LHCN-M2 (cell line): ENCODE results near the gene TMEM154. TPM values are rescaled to one million over a fixed set of nuclear protein-coding genes. Genes with fewer than 3 reads are reported as not detected.
"Not testable (repeated sequence)": the region's sequence is repeated elsewhere in the genome, so short reads cannot be mapped to it uniquely, and the experiment has no call there.

ENCODE experiments used
- DNase-seq: peaks from one replicate; pipeline ENCODE4 v3.0.0-alpha.2; 2012; ENCODE audit warnings: low read depth
- total RNA-seq: library from RNA; depleted of rRNA; stranded (reverse); fragments of >200 nt; gene quantifications from 2 replicates; pipeline ENCODE4 v1.2.3, GENCODE V29; 2014

TMEM154 gene
- total RNA-seq, 1 experiment from 2014 or later: 0.52 TPM

- DNase-seq: no peak
Measured at GRCh38 chr4:152667781-152668180, 12.0 kb downstream of the TMEM154 start.

DNA sequence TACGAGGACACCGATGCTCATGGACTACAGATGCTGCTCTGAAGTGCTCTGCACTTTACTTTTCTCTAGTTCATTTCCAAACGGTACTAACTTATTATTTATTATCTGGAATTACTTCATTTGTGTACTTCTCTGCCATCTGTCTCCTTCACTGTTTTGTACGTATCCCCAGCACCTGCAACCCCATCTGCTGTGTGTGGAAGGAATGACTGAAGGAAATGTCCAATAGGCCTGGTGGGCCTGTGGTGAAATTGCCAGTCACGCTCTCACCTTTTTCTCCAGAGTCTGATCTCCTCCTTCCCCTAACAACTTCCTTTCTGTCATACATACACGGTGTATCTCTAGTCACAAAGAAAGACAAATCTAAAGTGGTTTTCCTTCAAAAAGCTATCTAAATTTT lies 12.9 kb downstream of the TMEM154 start:
- DNase-seq: no peak

- DNase-seq: no peak
Measured at GRCh38 chr4:152665691-152666395, 14.0 kb downstream of the TMEM154 start.

- not testable (repeated sequence) for DNase-seq
Measured at GRCh38 chr4:152664067-152664378, 15.8 kb downstream of the TMEM154 start.

GRCh38 chr4:152663203-152664066 lies 16.4 kb downstream of the TMEM154 start:
- DNase-seq: no peak

- no peak for DNase-seq
Measured at GRCh38 chr4:152661649-152662048, 18.1 kb downstream of the TMEM154 start.

DNA sequence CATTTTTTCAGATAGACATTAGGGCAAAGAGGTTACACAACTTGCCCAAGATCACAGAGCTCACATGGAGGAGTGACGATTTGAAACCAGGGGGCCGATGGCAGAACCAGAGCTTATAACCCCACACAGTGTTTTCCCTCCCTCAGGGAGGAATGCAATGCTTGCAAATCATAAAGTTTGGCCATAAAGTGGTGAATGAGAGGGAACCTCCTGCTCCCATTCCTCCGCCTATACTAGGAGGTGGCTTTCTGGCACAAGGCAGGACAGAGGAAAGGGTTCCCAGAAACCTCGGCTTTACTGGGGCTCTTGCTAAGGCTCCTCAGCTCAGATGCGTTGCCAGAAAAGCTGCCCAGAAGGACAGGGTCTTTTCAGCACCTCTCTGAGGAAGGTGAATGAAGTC lies 19.3 kb downstream of the TMEM154 start:
- DNase-seq: no peak

- DNase-seq: no peak
Measured at GRCh38 chr4:152659806-152660205, 20.0 kb downstream of the TMEM154 start.

- no peak for DNase-seq
Measured at GRCh38 chr4:152657657-152658056, 22.1 kb downstream of the TMEM154 start.

DNA sequence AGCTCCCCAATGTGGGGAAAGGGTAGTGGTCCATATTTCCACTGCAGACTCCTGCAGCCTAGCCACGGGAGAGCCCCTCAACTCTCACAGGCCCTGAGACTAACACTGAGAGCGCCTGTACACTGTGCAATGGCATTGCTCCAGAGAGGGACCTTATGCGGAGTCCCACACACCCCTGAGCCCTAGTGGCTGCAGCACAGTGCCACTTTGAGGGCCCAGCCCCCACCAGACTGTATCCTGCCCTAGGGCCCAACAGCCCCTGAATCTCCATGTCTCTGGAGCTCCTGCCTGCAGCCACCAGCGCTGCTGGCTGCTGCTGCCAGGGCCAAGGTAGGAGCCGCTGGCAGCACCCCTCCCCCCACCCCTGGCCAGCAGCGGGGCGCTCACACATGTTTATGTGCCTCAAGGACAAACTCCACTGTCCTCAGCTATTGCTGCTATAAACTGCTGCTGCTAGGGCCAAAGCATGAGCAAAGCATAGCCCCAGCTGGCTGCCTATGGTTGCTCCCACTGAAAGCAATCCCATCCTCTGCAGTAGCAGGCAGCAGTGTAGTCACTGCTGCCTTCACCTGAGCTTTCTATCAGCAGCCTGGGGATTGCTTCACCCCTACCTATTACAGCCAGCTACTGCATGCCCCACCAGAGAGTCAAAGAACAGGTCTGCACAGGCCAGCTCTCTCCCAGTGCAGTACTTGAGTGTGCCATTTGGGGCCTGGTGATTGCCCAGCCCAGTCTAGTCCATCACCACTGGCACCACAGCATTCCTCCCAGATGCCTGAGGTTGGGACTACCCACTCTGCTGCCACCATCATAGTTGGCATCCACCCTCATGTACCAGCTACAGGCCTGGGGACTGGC lies 24.3 kb downstream of the TMEM154 start:
- DNase-seq: no peak

DNA sequence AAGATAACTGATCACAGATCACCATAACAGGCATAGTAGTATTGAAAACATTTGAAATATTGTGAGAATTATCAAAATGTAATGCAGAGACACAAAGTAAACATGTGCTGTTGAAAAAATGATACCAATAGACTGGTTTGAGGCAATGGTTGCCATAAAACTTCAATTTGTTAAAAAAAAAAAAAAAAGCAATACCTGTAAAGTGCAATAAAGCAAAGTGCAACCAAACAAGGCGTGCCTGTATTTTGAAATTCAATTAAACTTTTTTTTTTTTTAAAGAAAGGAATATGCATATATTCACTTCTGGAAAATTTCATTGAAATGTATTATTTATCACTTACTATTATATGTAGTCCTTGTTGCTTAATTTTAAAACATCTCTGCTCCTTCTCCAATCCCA lies 27.7 kb downstream of the TMEM154 start:
- DNase-seq: no peak

GRCh38 chr4:152651473-152652060 lies 28.2 kb downstream of the TMEM154 start:
- no peak for DNase-seq

DNA sequence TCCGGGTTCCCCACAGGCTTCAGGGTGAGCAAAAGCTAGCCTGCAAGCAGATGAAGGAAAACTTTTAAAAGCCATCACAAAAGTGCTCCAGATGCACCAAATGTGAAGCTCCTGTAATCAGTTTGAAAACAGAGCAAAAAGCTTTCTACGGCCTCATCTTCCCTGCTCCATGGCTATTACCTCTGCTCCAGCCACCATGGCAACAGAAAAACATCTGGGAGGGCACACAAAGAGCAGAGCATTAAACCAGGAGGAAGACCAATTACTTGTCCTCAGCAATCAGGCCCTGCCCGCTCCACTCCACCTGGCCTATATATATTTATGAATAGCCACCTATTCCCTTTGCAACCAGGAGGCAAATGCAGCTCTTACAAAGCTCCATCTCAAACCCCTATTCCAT lies 33.6 kb downstream of the TMEM154 start:
- DNase-seq: no peak

- DNase-seq: no peak
Measured at GRCh38 chr4:152644130-152644529, 35.7 kb downstream of the TMEM154 start.

DNA sequence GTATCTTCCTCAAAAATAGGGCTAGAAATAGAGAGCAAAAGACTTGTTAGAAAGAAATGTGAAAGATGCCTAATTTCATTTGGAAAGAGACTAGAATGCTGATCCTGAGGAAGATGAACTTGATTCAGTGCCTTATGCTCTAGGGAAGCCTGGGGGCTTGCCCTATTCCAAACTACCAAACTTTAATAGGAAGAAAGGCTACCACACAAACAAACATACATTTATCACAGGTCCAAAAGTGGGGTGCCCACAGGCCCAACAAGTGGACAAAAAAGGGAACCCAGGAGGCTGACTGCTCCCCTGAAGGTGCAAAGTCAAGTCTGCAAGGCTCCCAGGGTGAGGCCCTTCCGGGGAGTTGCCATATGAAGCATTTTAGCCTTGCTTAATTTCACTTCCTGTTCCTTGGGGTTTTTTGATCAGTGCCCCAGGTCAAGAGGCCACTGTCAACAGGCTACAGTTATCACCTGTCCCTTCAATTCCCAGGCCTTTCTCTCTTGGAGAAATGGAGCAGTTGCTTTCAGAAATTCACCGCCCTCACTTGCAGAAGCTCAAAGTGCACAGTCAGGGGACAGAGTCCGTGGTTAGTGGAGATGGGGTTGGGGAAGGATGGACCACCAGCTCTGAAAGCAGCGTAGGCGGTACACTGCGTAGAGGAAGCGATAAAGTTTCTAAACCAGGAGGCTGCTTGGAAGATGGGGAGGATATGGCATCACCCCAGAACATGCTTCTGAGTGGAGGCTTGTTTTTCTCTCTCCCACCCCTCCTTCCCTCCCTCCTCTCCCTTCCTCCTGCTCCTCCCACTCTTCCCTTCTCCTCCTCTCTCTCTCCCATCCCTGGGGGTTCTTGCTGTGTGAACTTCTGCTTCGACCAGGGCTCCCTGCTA lies 36.4 kb downstream of the TMEM154 start:
- no peak for DNase-seq

GRCh38 chr4:152640058-152640921 lies 39.5 kb downstream of the TMEM154 start:
- peak; percentile 31 for DNase-seq

GRCh38 chr4:152635851-152636250 lies 43.9 kb downstream of the TMEM154 start:
- DNase-seq: no peak

DNA sequence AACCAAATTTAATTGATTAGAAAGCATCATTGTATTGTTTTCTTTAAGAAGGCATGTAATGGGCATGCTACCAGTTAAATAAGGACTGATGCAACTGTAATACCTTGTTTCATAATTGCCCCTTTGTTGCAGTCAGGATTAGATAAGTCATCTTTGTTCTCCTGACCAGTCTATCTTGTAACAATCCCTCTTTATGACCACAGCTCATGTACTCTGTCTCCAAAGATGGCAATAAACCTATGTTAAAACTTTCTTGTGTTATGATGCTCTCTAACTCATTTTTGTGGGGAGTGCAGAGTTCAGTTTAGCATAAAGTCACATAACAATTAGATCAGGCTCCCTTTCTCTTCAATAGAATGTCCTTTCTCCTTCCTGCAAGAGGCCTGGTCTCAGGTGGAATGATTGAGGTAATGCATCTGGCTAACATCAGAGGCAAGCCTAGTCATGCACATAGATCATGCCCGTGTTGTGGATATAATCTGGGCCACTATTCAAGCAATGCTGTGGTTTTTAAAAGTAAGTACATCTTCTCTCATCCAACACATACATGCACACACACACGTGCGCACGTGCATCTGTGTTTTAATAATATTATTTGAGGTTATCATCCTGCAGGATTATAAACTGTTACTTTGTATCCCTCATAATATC lies 45.6 kb downstream of the TMEM154 start:
- no peak for DNase-seq

DNA sequence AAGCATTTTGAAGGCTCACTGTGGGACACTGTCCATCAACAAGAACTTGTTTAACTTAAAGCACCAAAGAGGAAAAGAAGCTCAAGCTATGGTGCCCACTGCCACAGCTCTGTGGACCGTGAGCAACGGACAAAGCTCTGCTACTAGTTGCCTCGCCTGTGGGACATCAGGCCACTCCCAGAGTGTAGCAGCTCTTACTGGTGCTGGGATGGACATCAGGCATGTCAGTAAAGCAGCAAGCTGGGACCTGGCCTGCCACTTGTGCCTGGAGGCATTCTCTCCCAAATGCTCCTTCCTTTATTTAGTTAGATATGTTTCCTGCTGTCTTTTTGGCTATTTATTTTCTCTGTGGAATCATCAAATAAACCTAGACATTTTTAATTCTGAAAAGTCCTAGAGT lies 46.7 kb downstream of the TMEM154 start:
- DNase-seq: no peak
